Left ventricle myocardium inferior (tissue), 1 donor: ENCODE data around the gene CHCHD4. TPM values are rescaled to one million over a fixed set of nuclear protein-coding genes. Genes with fewer than 3 reads are reported as not detected.

Experiments
- DNase-seq: peaks from one replicate; pipeline ENCODE4 v3.0.0-alpha.2; 2020
- H3K27ac ChIP-seq: fragments of 200-600 bp; replicated peaks from 2 replicates; pipeline ENCODE4 v1.8.0; 2021
- H3K27me3 ChIP-seq: fragments of 200-600 bp; 2 replicates; pipeline ENCODE4 v1.8.0; 2021; ENCODE audit warnings: low read depth
- H3K36me3 ChIP-seq: fragments of 200-600 bp; 2 replicates; pipeline ENCODE4 v1.8.0; 2021
- H3K4me1 ChIP-seq: fragments of 200-600 bp; 2 replicates; pipeline ENCODE4 v1.8.0; 2021
- H3K4me3 ChIP-seq: fragments of 200-600 bp; 2 replicates; pipeline ENCODE4 v1.8.0; 2021; ENCODE audit warnings: mild to moderate bottlenecking, moderate library complexity
- H3K9me3 ChIP-seq: fragments of 200-600 bp; replicated peaks from 2 replicates; pipeline ENCODE4 v1.8.0; 2021
- intact Hi-C: fragments of 100-400 bp; cut with micrococcal nuclease; formaldehyde crosslinking; loops from one replicate; pipeline ENCODE4 v1.11.0; 2022
- total RNA-seq: library from RNA; stranded (reverse); fragmentation: NEBNext Ultra II Directional; extraction: Animal tissue kit (Norgen Biotek cat#: 25700); gene quantifications from one replicate; pipeline ENCODE4 v1.2.1, GENCODE V29; 2021
- TF ChIP-seq, protein P1 (sequence below): fragments of 200-600 bp; IDR thresholded peaks from 2 replicates; pipeline ENCODE4 v1.8.0; 2021; ENCODE audit warnings: antibody characterized with exemption, mild to moderate bottlenecking, borderline replicate concordance
- donor health status: DM: no; HTN: yes; CAD: no; lungs with severe emphysema.

The CHCHD4 gene
- total RNA-seq, 1 donor from 2014 or later, result 37.6 TPM

DNA sequence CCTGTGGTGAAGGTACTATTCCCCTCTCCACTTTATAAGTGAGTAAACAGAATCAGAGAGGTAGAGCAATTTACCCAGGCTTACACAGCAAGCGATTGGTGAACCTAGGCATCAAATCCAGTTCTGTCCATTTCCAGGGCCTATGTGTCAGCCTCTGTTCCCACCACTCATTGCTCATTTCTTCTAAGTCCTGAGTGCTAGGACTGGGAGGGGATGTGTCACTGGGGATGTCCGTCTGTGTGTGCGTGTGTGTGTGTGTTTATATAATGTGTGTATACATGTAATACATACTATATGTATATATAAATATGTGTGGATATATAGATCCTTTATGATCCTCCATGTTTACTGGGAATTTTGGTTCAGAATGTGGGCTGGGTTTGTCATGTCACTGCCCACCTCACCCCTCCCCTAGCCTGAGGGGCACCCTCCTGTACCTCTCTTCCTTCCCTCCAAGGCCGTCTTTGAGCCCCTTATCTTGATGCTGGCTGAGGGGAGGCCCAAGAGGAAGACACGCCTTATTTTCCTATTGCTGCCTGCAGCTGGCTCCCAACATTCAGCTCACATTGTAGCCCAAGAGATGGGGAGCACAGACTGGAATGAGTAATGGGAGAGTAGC, 2.3 kb upstream of the CHCHD4 start:
- H3K4me1 ChIP-seq, result peaks cover 56% of the 10 kb centered on the region
- no peaks in the 10 kb centered on the region for H3K9me3 ChIP-seq
- peak overlapping the region; percentile 75 for H3K4me3 ChIP-seq

DNA sequence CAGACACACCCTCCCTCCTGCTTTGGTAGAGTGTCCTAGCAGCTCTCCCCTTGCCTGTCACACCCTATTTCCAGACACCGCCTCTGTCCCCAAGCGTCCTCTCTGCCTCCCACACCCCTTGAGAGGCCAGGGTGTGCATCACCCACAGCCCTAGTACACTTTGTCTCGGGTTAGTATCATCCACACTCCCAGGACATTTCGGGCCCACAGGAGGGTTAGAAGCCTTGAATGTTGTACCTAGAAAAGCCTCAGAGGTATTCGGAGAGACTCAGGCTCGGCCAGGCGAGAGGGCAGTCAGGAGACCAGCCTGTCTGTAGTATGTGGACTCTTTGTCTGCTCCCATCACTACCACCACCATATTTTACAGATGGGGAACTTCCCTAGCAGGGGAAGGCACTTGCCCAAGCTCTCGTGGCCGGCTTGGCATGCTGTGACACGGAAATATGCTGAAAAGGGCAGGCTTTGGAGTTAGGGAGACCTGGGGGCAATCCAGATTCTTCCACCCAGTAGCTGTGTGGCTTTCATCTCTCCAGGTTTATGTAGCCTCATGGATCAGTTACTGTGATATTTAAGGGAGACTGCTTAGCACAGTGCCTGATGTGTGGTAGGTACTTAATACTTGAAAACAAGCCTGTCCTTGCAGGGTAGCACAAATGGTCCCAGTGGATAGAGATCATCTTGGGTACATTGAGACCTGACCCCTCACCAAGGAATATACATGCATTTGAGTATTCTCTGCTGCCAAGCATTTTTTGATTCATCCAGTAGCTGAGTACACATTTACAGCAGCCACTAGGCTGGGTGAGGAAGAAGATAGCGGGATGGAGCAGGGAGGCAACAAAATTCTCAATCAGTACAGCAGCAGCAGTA, 1.6 kb upstream of the CHCHD4 start:
- no peaks in the 10 kb centered on the region for H3K9me3 ChIP-seq

More for the DNA sequence above, 2.3 kb upstream of the CHCHD4 start:
- Histone ChIP-seq H3K27ac (peak overlapping the region; percentile 90), H3K36me3 (peaks cover 45% of the 10 kb centered on the region), H3K27me3 (no peaks in the 10 kb centered on the region)
- no peak for DNase-seq
- intact Hi-C loops, result no loop called here
- TF ChIP-seq, protein P1, sequence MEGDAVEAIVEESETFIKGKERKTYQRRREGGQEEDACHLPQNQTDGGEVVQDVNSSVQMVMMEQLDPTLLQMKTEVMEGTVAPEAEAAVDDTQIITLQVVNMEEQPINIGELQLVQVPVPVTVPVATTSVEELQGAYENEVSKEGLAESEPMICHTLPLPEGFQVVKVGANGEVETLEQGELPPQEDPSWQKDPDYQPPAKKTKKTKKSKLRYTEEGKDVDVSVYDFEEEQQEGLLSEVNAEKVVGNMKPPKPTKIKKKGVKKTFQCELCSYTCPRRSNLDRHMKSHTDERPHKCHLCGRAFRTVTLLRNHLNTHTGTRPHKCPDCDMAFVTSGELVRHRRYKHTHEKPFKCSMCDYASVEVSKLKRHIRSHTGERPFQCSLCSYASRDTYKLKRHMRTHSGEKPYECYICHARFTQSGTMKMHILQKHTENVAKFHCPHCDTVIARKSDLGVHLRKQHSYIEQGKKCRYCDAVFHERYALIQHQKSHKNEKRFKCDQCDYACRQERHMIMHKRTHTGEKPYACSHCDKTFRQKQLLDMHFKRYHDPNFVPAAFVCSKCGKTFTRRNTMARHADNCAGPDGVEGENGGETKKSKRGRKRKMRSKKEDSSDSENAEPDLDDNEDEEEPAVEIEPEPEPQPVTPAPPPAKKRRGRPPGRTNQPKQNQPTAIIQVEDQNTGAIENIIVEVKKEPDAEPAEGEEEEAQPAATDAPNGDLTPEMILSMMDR, result no peak

DNA sequence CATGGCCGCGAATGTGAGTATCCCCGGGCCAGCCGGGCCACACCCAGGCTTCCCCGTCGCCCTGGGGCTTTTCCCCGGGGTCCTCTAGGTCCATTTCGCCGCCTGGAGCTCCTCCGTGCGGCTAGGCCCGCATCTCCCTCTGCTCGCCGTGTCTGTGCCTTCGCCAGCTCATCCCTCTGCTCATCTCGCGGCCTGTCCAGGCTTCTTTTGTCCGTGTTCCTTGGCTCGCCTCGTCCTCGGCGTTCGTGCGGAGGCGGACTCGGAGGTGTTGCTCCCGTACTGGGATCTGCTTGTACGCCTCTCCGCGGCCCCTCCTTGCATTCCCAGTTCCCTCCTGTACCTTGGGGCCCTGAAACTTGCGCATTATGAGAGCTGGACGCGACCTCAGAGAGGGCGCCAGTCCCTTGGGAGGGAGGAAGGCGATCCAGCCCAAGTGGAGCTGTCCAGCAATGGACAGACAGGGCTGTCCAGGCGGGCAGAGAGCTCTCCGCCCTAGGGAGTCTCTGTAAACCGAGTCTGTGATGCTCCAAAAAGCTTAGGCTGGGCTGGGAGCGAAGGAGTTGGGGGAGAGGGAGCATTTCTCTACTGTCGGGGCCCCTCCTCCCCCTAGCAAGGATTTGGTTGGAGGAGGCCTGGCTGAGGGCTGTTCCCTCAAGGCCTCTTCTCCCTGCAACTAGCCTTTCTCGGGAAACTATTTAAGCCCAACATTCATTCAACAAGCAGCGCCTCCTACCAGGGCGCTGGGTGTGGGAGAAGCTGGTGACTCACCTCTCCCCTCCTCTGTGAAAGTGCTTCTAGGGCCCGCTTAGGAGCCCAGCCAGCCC, 735 bp upstream of the CHCHD4 start:
- Histone ChIP-seq H3K36me3 (peaks cover 45% of the 10 kb centered on the region), H3K4me1 (peaks cover 56% of the 10 kb centered on the region), H3K9me3 (no peaks in the 10 kb centered on the region), H3K27me3 (no peaks in the 10 kb centered on the region), H3K27ac (peak overlapping the region; percentile 90), H3K4me3 (peak overlapping the region; percentile 75)
- TF ChIP-seq, protein P1, result no peak
- peak; percentile 42 for DNase-seq
- intact Hi-C loops, result no loop called here

More for the DNA sequence above, 1.6 kb upstream of the CHCHD4 start:
- Histone ChIP-seq H3K27ac (peak overlapping the region; percentile 90), H3K27me3 (no peaks in the 10 kb centered on the region), H3K36me3 (peaks cover 45% of the 10 kb centered on the region), H3K4me3 (peak overlapping the region; percentile 75), H3K4me1 (peaks cover 56% of the 10 kb centered on the region)
- TF ChIP-seq, protein P1, result no peak
- DNase-seq, result peak; percentile 65
- intact Hi-C loops, result no loop called here

DNA sequence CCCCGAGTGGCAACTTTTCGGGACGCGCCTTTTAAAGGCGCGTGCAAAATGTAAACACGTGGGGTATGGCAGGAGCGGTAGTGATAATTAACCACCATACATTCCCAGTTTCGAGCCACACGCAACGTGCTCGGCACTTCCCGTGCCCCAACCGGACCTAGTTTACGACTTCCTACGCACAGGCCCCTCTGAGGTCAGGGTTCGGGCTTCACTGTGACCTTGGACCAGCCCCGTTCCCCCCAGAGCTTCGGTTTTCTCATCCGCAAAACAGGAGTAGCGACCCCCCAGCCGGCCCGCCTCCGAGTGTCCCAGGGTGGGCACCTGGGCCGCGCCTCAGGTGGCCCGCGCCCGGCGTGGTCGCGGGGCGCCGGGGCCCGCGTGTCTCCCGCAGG, 451 bp downstream of the CHCHD4 start:
- Histone ChIP-seq H3K36me3 (peaks cover 36% of the 10 kb centered on the region), H3K27me3 (no peaks in the 10 kb centered on the region), H3K27ac (peak overlapping the region; percentile 90), H3K4me1 (peaks cover 59% of the 10 kb centered on the region), H3K9me3 (no peaks in the 10 kb centered on the region), H3K4me3 (peak overlapping the region; percentile 75)
- intact Hi-C loops, result no loop called here
- peak; percentile 68 for DNase-seq
- TF ChIP-seq, protein P1, result no peak
